Hematopoietic multipotent progenitor cell treated with erythropoietin and hydrocortisone succinate and interleukin-3 and kit ligand, for 6 days (in vitro differentiated cells): Measurements from ENCODE around the gene CFAP54.
"Not testable (repeated sequence)": the region's sequence is repeated elsewhere in the genome, so short reads cannot be mapped to it uniquely, and the experiment has no call there.

Source experiments
- DNase-seq: peaks from one replicate; pipeline ENCODE4 v3.0.0-alpha.2; 2015

CFAP54 gene

DNA sequence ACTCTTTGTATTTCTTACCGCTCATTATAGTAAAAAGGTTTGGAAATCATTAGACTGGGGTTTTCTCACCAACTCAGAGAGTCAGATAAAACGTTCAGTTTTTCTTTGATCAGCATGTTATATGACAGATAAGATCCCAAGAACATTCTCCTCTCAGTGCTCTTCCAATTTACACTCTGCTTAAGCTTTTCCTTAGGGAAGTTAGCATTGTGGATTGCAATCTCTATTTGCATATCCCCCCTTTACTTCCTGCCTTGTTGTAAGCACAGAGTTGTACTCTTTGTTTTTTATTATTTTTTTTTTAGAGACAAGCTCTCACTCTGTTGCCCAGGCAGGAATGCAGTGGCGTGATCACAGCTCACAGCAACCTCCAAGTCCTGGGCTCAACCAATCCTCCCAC, 11.4 kb upstream of the CFAP54 start:
- DNase-seq = no peak

- DNase-seq = no peak
Measured at GRCh38 chr12:96482086-96482485, 7.3 kb upstream of the CFAP54 start.

DNA sequence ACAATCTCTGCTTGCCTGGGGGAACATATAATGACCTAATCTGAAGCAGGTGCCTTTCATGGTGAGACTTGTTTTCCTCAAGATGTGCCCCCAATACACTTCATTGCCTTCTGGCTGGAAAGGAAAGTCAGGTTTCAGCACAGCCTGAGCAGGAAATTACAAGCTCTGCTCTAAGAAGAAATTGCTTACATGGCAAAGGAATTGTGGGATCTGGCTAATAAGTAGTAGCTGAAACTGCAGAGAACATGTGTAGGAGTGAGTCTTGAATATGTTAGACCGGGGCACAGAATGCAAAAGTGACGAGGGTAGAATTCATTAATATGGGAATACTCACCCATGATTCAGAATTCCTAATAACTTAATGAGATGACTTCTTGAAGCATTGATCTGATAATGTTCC, 6.3 kb upstream of the CFAP54 start:
- DNase-seq = no peak

DNA sequence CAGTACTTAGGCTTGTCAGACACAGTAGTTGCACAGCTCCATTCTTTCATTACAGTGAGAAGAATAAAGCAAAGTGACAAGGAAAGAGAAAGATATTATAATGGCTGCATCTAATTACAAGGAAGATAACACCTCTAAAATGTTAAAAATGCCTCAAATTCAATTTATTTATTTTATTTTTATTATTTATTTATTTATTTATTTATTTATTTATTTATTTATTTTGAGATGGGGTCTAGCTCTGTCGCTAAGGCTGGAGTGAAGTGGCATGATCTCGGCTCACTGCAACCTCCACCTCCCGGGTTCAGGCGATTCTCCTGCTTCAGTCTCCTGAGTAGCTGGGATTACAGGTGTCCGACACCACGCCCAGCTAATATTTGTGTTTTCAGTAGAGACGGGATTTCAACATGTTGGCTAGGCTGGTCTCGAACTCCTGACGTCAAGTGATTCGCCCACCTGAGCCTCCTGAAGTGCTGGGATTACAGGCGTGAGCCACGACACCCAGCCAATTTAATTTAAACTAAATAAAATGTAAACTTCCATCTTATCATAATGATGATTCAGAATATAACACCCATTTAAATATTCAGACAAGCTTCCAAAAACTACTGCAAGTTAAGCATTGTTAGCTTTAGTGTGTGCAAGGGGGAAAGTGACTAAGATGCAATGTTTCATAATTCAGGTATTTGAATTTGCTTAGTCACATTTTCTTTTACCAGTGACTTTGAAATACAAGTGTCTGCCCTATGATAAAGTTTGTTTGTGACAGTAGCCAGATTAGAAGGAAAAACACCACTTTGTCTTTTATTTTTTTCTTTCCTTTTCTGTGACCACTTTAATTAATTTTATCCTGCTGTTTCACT, 2.4 kb upstream of the CFAP54 start:
- peak; percentile 45 for DNase-seq

DNA sequence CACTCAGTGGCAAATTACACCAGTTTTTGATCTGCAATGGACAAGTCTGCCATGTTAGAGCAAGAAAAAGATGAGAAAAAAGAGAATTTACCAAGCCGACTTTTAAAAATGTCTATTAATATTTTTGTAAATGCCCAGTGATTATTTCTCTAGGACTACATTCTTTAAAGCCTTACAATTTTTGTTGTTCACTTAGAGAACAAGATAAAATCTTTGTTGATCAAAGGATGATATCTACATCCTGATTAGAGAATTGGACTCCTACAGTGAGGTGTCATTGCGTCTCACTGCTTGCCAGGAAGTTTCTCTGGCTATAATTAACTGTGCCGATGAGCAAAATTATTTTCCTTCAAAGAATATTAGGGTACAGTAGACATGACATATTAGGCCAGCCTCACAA, 1.7 kb upstream of the CFAP54 start:
- no peak for DNase-seq

DNA sequence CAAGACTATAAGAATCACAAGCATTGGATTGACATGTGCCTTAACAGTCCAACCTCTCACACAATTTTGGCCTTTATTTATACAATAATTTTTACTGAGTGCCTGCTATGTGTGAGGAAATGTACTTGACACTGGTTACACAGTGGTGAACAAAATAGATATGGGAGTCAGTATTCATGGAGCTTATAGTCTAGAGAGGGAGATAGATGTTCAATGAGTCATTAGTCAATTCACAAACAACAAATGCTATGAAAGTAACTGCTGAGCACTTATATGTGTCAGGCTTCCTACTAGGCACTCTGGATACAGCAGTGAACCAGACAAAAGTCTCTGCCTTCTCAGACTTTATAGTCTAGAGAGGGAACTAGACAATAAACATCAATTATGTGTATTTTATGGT, 3.7 kb downstream of the CFAP54 start:
- no peak for DNase-seq

DNA sequence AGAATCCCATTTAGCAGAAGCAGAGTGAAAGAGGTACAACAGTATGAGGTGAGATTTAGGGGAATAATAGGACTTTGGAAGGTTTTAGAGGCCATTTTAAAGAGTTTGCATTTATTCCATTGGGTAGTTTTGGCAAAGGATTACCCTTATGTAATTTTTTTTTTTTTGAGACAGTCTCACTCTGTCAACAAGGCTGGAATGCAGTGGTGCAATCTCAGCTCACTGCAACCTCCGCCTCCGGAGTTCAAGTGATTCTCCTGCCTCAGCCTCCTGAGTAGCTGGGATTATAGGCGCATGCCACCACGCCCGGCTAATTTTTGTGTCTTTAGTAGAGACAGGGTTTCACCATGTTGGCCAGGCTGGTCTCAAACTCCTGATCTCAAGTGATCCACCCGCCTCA, 4.8 kb downstream of the CFAP54 start:
- not testable (repeated sequence) for DNase-seq

- DNase-seq = no peak
Measured at GRCh38 chr12:96495155-96495554, 5.8 kb downstream of the CFAP54 start.

- no peak for DNase-seq
Measured at GRCh38 chr12:96495841-96496545, 6.6 kb downstream of the CFAP54 start.

DNA sequence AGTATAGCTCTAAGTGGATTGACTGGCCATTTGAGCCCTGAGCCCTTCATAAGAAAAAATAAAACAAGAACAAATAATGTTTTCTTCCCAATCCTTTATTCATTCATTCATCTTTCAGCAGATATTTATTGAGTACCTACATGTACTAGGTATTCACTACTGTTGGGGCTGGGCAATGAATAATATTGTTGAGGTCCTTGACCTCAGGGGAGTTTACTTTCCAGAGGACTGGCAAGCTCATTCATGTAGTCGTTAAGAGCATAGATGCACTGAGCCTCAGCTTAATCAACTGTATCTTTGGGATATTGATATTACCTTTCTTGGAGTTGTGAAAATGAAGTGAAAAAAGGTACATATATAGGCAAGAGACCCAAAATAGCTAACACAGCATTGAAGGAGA, 7.6 kb downstream of the CFAP54 start:
- DNase-seq = no peak

GRCh38 chr12:96497855-96498254, 8.5 kb downstream of the CFAP54 start:
- DNase-seq = no peak

- peak; percentile 71 for DNase-seq
Measured at GRCh38 chr12:96500693-96501092, 11.3 kb downstream of the CFAP54 start.

- DNase-seq = peak; percentile 90
Measured at GRCh38 chr12:96501133-96501761, 11.9 kb downstream of the CFAP54 start.

DNA sequence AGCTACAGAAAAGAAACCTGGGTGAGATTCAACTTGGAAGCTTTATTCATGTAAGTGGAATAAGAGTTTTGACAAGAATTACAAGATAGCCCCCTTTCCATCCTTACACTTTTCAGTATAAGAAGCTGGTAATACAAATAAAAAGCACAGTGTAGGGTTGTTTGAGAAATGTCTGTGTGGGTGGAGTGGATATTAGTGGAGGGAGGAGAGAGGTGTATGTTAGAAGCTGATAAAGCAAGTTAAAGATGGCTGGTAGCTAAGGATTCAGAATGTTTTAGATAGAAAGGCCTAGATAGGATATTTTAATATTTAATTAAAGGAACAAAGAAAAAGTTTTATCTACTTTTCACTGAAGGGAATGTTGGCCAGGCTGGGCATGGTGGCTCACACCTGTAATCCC, 12.5 kb downstream of the CFAP54 start:
- DNase-seq = peak; percentile 87

- no peak for DNase-seq
Measured at GRCh38 chr12:96502477-96502876, 13.1 kb downstream of the CFAP54 start.

GRCh38 chr12:96502949-96503532, 13.7 kb downstream of the CFAP54 start:
- no peak for DNase-seq

DNA sequence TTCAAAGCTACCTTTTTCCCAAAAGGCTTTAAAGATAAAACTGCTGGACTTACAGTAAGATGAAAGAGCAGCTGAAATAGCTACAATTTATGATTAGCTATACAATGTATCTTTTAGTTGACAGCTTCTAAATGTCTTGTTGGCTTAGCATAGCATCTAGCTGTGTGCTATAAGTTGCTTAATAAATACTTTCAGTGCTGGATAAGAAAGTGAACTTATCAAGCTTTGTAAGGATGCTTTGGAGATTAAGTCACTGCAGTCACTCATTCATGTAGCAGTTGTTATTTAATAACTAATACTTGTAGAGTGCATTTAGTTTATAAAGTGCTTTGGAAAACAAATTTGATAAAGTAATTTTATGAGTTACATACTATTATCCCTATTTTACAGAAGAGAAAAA, 14.6 kb downstream of the CFAP54 start:
- DNase-seq = no peak

GRCh38 chr12:96506776-96507175, 17.4 kb downstream of the CFAP54 start:
- DNase-seq = no peak

GRCh38 chr12:96510306-96510764, 21.0 kb downstream of the CFAP54 start:
- no peak for DNase-seq

- DNase-seq = no peak
Measured at GRCh38 chr12:96513166-96513565, 23.8 kb downstream of the CFAP54 start.

GRCh38 chr12:96513681-96514080, 24.3 kb downstream of the CFAP54 start:
- DNase-seq = no peak

GRCh38 chr12:96514328-96514727, 25.0 kb downstream of the CFAP54 start:
- DNase-seq = no peak
